Esophagus muscularis mucosa (tissue), 3 donors: ENCODE data around the gene KLHL29.

ENCODE experiments used
- CTCF ChIP-seq, 3 experiments: fragments of 200-600 bp in 2 of 3; fragments of 450-650 bp in 1 of 3; sonication (generic) in 2 of 3; IDR thresholded peaks; one replicate each; pipeline ENCODE4 v1.5.1; 2017 to 2019; ENCODE audit warnings: antibody characterized with exemption in 3 of 3, mild to moderate bottlenecking in 2 of 3, moderate library complexity in 1 of 3
- EP300 ChIP-seq: sonication (generic); formaldehyde crosslinking; IDR thresholded peaks from one replicate; pipeline ENCODE4 v1.6.1; 2017; ENCODE audit warnings: antibody characterized with exemption

- TF ChIP-seq CTCF (IDR thresholded peaks at IDR 0.05) = no peak
- TF ChIP-seq EP300 = no peak
Measured at GRCh38 chr2:23354554-23354953, 30.4 kb upstream of the KLHL29 start.
